Suprapubic skin (tissue), 4 donors: ENCODE measurements around the gene MICAL2. TPM values are rescaled to one million over a fixed set of nuclear protein-coding genes. Genes with fewer than 3 reads are reported as not detected.

ENCODE experiments used
- DNase-seq, 2 donors: peaks; one replicate each; pipeline ENCODE4 v3.0.0-alpha.2; 2019; ENCODE audit warnings: low spot score in 2 of 2
- H3K27ac ChIP-seq: fragments of 200-600 bp; sonication (generic); one replicate; pipeline ENCODE4 v1.5.1; 2019
- H3K27me3 ChIP-seq: fragments of 200-600 bp; sonication (generic); one replicate; pipeline ENCODE4 v1.5.1; 2019
- H3K36me3 ChIP-seq: fragments of 200-600 bp; sonication (generic); one replicate; pipeline ENCODE4 v1.5.1; 2019
- H3K4me1 ChIP-seq: fragments of 200-600 bp; sonication (generic); one replicate; pipeline ENCODE4 v1.5.1; 2019
- H3K4me3 ChIP-seq: fragments of 200-600 bp; sonication (generic); one replicate; pipeline ENCODE4 v1.5.1; 2019; ENCODE audit warnings: mild to moderate bottlenecking
- H3K9me3 ChIP-seq: fragments of 200-600 bp; sonication (generic); one replicate; pipeline ENCODE4 v1.5.1; 2019
- EP300 ChIP-seq: sonication (generic); formaldehyde crosslinking; IDR thresholded peaks from one replicate; pipeline ENCODE4 v1.6.1; 2017; ENCODE audit warnings: antibody characterized with exemption
- POLR2A ChIP-seq, 2 donors: fragments of 450-650 bp; IDR thresholded peaks; one replicate each; pipeline ENCODE4 v1.6.1; 2017; ENCODE audit warnings: antibody characterized with exemption in 2 of 2, mild to moderate bottlenecking in 2 of 2, moderate library complexity in 2 of 2
- POLR2AphosphoS5 ChIP-seq, 3 donors: sonication (generic); formaldehyde crosslinking; IDR thresholded peaks; one replicate each; pipeline ENCODE4 v1.6.1; 2017; ENCODE audit warnings: antibody characterized with exemption in 3 of 3
- WGBS: methylation state at CpG from one replicate; pipeline ENCODE4 v1.1.5; 2018; 5-methylcytosine and 5-hydroxymethylcytosine counted together
- total RNA-seq, 4 donors: library from RNA; depleted of rRNA; stranded (reverse); fragments of >200 nt; gene quantifications; one replicate each; pipeline ENCODE4 v1.1.0, GENCODE V29; 2016
- TF ChIP-seq, protein P1 (sequence below), 2 donors: fragments of 200-600 bp in 1 of 2; fragments of 450-650 bp in 1 of 2; sonication (generic) in 1 of 2; IDR thresholded peaks; one replicate each; pipeline ENCODE4 v1.5.1; 2016 to 2019; ENCODE audit warnings: antibody characterized with exemption in 2 of 2, mild to moderate bottlenecking in 1 of 2, moderate library complexity in 1 of 2

MICAL2 gene
- total RNA-seq, 4 donors from 2014 or later: 117 to 232 (median 164) TPM

DNA sequence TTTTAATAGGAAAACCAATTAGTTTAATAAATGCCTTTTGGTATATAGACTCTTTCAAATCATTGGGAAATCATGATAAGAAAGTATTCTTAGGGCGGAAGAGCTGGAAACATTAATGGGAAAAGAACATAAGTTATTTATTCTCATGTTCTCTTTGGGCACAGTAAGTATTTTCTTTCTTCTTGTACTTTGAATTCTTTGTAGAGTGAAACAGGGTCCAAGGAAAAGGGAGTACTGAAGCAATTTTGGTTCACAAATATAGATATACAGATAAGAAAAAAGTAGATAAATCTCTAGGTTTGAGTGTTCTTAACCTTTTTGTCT is 123.2 kb downstream of the MICAL2 start:
- peaks cover 35% of the 10 kb centered on the region for H3K36me3 ChIP-seq
- H3K27ac ChIP-seq: no peak overlapping the region
- peaks cover 9% of the 10 kb centered on the region for H3K4me1 ChIP-seq
- H3K27me3 ChIP-seq: no peaks in the 10 kb centered on the region
- H3K9me3 ChIP-seq: no peaks in the 10 kb centered on the region
- TF ChIP-seq POLR2A (IDR thresholded peaks at IDR 0.05) (no peak), EP300 (no peak), POLR2AphosphoS5 (IDR thresholded peaks at IDR 0.05) (no peak)
- TF ChIP-seq, protein P1, sequence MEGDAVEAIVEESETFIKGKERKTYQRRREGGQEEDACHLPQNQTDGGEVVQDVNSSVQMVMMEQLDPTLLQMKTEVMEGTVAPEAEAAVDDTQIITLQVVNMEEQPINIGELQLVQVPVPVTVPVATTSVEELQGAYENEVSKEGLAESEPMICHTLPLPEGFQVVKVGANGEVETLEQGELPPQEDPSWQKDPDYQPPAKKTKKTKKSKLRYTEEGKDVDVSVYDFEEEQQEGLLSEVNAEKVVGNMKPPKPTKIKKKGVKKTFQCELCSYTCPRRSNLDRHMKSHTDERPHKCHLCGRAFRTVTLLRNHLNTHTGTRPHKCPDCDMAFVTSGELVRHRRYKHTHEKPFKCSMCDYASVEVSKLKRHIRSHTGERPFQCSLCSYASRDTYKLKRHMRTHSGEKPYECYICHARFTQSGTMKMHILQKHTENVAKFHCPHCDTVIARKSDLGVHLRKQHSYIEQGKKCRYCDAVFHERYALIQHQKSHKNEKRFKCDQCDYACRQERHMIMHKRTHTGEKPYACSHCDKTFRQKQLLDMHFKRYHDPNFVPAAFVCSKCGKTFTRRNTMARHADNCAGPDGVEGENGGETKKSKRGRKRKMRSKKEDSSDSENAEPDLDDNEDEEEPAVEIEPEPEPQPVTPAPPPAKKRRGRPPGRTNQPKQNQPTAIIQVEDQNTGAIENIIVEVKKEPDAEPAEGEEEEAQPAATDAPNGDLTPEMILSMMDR (IDR thresholded peaks at IDR 0.05): no peak
- WGBS: 93% methylated on average over 1 of the region's 1 CpG
- no peak for DNase-seq
- no peak overlapping the region for H3K4me3 ChIP-seq

DNA sequence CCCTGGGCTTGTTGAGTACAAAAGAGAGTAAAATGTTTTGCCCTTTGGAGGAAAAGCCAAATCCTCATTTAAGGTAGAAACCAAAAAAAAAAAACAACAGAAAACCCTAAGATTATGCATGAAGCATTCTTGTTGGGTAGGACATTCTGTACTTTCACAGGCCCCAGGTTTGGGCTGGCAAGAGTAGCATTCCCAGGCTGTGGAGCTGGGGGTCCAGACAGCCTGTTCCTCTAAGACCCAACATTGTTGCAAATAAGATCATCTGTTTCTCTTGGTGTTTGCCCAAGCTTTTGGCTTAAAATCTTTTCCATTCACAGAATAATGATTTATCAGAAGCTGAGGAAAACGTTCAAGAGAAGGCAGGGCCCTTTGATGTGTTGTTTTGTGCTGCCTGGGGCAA is 123.8 kb downstream of the MICAL2 start:
- Histone ChIP-seq H3K27ac (no peak overlapping the region), H3K27me3 (no peaks in the 10 kb centered on the region), H3K9me3 (no peaks in the 10 kb centered on the region), H3K36me3 (peaks cover 30% of the 10 kb centered on the region), H3K4me3 (no peak overlapping the region), H3K4me1 (peaks cover 9% of the 10 kb centered on the region)
- DNase-seq: no peak
- WGBS: 27% methylated on average over 1 of the region's 1 CpG
- TF ChIP-seq, protein P1 (IDR thresholded peaks at IDR 0.05): no peak
- no peak for TF ChIP-seq POLR2A (IDR thresholded peaks at IDR 0.05)
- TF ChIP-seq EP300: no peak
- TF ChIP-seq POLR2AphosphoS5 (IDR thresholded peaks at IDR 0.05): no peak

DNA sequence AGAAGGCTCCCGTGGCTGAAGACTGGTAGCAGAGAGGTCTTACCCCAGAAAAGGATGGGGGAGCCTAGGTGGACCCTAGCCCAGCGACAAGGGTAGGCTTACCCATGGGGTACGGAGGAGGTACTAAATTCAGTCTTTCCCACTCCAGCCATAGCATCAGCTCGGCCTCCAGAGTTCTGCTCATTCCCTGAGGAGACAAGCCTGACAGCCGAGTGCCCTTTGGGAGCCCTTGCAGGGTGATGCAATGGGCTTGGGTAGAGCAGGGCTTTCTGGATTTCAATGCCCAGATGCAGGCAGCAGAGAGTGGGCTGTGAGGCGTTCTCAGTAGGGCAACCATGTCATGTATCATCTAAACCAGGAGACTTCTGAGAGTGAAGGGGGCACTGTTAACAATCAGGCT is 124.7 kb downstream of the MICAL2 start:
- H3K36me3 ChIP-seq: peaks cover 31% of the 10 kb centered on the region
- no peaks in the 10 kb centered on the region for H3K27me3 ChIP-seq
- H3K9me3 ChIP-seq: no peaks in the 10 kb centered on the region
- peaks cover 9% of the 10 kb centered on the region for H3K4me1 ChIP-seq
- H3K4me3 ChIP-seq: no peak overlapping the region
- 96% methylated on average over 6 of the region's 6 CpGs for WGBS
- H3K27ac ChIP-seq: no peak overlapping the region
- TF ChIP-seq POLR2A (IDR thresholded peaks at IDR 0.05) (no peak), POLR2AphosphoS5 (IDR thresholded peaks at IDR 0.05) (no peak), EP300 (no peak)
- TF ChIP-seq, protein P1 (IDR thresholded peaks at IDR 0.05): no peak
- no peak for DNase-seq

DNA sequence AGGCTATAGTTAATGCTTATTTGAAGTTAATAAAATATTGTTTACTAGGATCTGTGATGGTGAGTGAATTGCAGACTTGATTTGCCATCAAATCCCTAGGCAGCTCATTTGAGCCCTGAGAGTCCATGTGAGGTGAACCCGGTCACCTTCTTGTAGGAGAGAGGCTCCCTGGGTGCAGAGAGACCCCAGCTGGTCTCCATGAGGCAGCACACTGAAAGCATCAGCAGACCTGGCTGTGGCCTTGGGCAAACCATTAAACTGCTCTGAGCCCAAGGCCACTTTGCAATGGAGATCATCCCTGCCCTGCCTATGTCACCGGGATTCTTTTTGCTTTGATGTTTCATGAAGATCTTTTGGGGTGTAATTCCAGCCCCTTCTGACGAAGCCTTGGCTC is 125.2 kb downstream of the MICAL2 start:
- Histone ChIP-seq H3K4me3 (no peak overlapping the region), H3K36me3 (peaks cover 28% of the 10 kb centered on the region), H3K9me3 (no peaks in the 10 kb centered on the region), H3K27me3 (no peaks in the 10 kb centered on the region), H3K4me1 (peaks cover 9% of the 10 kb centered on the region), H3K27ac (peak overlapping the region; percentile 32)
- WGBS: 67% methylated on average over 1 of the region's 3 CpGs
- TF ChIP-seq POLR2A (IDR thresholded peaks at IDR 0.05) (no peak), EP300 (no peak), POLR2AphosphoS5 (IDR thresholded peaks at IDR 0.05) (no peak)
- TF ChIP-seq, protein P1 (IDR thresholded peaks at IDR 0.05): no peak
- DNase-seq: no peak

DNA sequence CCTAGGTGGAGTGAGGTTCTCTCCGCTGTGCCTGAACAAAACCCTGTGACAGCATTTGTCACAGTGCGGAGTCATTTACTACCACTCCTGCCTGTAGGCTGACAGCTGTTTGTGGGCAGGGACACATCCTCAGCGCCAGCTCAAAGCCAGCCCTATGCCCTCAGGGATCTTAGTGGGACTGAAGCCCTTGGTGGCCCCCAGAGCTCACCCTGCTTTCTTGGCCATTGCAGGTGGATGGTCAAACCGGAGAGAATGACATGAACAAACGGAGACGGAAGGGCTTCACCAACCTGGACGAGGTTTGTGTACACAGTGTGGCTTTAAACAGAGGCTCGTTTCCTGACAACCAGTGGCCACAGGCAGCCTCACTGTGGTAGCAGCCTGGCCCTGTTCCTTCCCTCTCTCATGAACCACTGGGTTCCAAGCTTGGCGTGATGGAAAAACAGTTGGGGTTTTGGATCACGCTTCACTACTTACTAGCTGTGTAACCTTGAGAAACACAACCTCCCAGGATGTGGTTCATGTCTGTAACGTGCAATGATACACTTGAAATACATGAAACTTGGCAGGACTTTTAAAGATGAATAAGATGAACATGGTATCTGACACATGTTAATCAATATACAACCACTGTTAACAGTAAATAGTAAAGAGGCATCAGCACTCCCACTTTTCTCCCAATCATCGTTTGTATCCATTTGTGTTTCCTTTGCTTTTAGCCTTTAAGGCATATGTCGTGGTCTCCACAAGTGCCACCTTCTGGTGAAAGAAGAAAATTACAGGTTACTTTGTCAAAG is 125.8 kb downstream of the MICAL2 start:
- Histone ChIP-seq H3K9me3 (no peaks in the 10 kb centered on the region), H3K36me3 (peaks cover 28% of the 10 kb centered on the region), H3K27me3 (no peaks in the 10 kb centered on the region), H3K4me1 (peaks cover 9% of the 10 kb centered on the region), H3K27ac (peak overlapping the region; percentile 32), H3K4me3 (no peak overlapping the region)
- WGBS: 53% methylated on average over 10 of the region's 13 CpGs
- DNase-seq: no peak
- no peak for TF ChIP-seq EP300
- TF ChIP-seq POLR2A (IDR thresholded peaks at IDR 0.05): no peak
- TF ChIP-seq, protein P1 (IDR thresholded peaks at IDR 0.05): peak; percentile 50 to 65
